Ishikawa (cell line): ENCODE measurements around the gene RFX6.

ENCODE experiments used
- CEBPB ChIP-seq: IDR thresholded peaks from 2 replicates; pipeline ENCODE4 v1.6.1; 2012
- CREB1 ChIP-seq: IDR thresholded peaks from 2 replicates; pipeline ENCODE4 v1.6.1; 2012; ENCODE audit warnings: low read depth
- EP300 ChIP-seq: IDR thresholded peaks from 2 replicates; pipeline ENCODE4 v1.6.1; 2012; ENCODE audit warnings: borderline replicate concordance
- NFIC ChIP-seq: IDR thresholded peaks from 2 replicates; pipeline ENCODE4 v1.6.1; 2012
- RAD21 ChIP-seq: IDR thresholded peaks from 2 replicates; pipeline ENCODE4 v1.6.1; 2012; ENCODE audit warnings: low read depth
- TAF1 ChIP-seq: IDR thresholded peaks from 2 replicates; pipeline ENCODE4 v1.6.1; 2012; ENCODE audit warnings: low read depth, mild to moderate bottlenecking
- TCF12 ChIP-seq: IDR thresholded peaks from 2 replicates; pipeline ENCODE4 v1.6.1; 2012; ENCODE audit warnings: low read depth
- YY1 ChIP-seq: IDR thresholded peaks from 2 replicates; pipeline ENCODE4 v1.6.1; 2012; ENCODE audit warnings: low read depth
- ZBTB7A ChIP-seq: IDR thresholded peaks from 2 replicates; pipeline ENCODE4 v1.6.1; 2012; ENCODE audit warnings: low read depth
- TF ChIP-seq, protein P1 (sequence below): IDR thresholded peaks from 2 replicates; pipeline ENCODE4 v1.6.1; 2012
- TF ChIP-seq, protein P2 (sequence below): IDR thresholded peaks from 2 replicates; pipeline ENCODE4 v1.6.1; 2012
- TF ChIP-seq, protein P3 (sequence below): IDR thresholded peaks from 2 replicates; pipeline ENCODE4 v1.6.1; 2012; ENCODE audit warnings: low read depth, mild to moderate bottlenecking

DNA sequence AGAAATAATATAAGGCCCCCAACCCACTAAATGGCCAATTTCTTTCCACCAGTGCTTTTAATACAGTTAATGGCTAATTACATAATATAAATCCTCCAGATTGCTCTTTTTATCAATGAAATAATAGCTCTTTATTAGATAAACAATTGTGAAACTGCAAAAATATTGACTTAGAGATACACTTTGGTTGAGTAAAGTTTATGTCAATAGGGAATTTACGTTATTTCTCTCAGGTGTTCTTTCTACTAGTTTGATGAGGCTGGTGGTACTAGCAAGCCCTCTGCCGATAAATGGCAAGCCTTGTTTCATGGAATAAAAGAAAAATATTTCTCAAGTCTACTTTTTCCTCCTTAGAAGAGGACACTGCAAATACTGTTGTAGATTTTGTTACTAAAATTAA is 18.9 kb downstream of the RFX6 start:
- TF ChIP-seq EP300, result no peak
- no peak for TF ChIP-seq YY1
- TF ChIP-seq, protein P1, sequence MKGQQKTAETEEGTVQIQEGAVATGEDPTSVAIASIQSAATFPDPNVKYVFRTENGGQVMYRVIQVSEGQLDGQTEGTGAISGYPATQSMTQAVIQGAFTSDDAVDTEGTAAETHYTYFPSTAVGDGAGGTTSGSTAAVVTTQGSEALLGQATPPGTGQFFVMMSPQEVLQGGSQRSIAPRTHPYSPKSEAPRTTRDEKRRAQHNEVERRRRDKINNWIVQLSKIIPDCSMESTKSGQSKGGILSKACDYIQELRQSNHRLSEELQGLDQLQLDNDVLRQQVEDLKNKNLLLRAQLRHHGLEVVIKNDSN, result no peak
- TF ChIP-seq ZBTB7A, result no peak
- TF ChIP-seq TAF1, result no peak
- TF ChIP-seq, protein P2, sequence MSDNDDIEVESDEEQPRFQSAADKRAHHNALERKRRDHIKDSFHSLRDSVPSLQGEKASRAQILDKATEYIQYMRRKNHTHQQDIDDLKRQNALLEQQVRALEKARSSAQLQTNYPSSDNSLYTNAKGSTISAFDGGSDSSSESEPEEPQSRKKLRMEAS, result no peak
- TF ChIP-seq NFIC, result no peak
- TF ChIP-seq, protein P3, sequence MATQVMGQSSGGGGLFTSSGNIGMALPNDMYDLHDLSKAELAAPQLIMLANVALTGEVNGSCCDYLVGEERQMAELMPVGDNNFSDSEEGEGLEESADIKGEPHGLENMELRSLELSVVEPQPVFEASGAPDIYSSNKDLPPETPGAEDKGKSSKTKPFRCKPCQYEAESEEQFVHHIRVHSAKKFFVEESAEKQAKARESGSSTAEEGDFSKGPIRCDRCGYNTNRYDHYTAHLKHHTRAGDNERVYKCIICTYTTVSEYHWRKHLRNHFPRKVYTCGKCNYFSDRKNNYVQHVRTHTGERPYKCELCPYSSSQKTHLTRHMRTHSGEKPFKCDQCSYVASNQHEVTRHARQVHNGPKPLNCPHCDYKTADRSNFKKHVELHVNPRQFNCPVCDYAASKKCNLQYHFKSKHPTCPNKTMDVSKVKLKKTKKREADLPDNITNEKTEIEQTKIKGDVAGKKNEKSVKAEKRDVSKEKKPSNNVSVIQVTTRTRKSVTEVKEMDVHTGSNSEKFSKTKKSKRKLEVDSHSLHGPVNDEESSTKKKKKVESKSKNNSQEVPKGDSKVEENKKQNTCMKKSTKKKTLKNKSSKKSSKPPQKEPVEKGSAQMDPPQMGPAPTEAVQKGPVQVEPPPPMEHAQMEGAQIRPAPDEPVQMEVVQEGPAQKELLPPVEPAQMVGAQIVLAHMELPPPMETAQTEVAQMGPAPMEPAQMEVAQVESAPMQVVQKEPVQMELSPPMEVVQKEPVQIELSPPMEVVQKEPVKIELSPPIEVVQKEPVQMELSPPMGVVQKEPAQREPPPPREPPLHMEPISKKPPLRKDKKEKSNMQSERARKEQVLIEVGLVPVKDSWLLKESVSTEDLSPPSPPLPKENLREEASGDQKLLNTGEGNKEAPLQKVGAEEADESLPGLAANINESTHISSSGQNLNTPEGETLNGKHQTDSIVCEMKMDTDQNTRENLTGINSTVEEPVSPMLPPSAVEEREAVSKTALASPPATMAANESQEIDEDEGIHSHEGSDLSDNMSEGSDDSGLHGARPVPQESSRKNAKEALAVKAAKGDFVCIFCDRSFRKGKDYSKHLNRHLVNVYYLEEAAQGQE, result no peak
- no peak for TF ChIP-seq CEBPB
- no peak for TF ChIP-seq TCF12
- TF ChIP-seq RAD21, result no peak
- no peak for TF ChIP-seq CREB1
